HFF-Myc (cell line): ENCODE results near the gene LMTK2.

Experiments
- DNase-seq: peaks from one replicate; pipeline ENCODE4 v3.0.0-alpha.2; 2011; ENCODE audit warnings: low read depth; ENCODE audit errors: extremely low read depth
- H3K4me3 ChIP-seq: replicated peaks from 2 replicates; pipeline ENCODE4 v1.5.1; 2011; ENCODE audit warnings: low read depth, mild to moderate bottlenecking, control low read depth, low read length
- TF ChIP-seq, protein P1 (sequence below): IDR thresholded peaks from 2 replicates; pipeline ENCODE4 v1.5.1; 2012; ENCODE audit warnings: mild to moderate bottlenecking, low read depth, low read length, control low read depth; ENCODE audit errors: missing control alignments

Gene LMTK2

GRCh38 chr7:98211676-98212531 lies 105.2 kb downstream of the LMTK2 start:
- TF ChIP-seq, protein P1, sequence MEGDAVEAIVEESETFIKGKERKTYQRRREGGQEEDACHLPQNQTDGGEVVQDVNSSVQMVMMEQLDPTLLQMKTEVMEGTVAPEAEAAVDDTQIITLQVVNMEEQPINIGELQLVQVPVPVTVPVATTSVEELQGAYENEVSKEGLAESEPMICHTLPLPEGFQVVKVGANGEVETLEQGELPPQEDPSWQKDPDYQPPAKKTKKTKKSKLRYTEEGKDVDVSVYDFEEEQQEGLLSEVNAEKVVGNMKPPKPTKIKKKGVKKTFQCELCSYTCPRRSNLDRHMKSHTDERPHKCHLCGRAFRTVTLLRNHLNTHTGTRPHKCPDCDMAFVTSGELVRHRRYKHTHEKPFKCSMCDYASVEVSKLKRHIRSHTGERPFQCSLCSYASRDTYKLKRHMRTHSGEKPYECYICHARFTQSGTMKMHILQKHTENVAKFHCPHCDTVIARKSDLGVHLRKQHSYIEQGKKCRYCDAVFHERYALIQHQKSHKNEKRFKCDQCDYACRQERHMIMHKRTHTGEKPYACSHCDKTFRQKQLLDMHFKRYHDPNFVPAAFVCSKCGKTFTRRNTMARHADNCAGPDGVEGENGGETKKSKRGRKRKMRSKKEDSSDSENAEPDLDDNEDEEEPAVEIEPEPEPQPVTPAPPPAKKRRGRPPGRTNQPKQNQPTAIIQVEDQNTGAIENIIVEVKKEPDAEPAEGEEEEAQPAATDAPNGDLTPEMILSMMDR, result no peak
- DNase-seq, result no peak
- no peak overlapping the region for H3K4me3 ChIP-seq

DNA sequence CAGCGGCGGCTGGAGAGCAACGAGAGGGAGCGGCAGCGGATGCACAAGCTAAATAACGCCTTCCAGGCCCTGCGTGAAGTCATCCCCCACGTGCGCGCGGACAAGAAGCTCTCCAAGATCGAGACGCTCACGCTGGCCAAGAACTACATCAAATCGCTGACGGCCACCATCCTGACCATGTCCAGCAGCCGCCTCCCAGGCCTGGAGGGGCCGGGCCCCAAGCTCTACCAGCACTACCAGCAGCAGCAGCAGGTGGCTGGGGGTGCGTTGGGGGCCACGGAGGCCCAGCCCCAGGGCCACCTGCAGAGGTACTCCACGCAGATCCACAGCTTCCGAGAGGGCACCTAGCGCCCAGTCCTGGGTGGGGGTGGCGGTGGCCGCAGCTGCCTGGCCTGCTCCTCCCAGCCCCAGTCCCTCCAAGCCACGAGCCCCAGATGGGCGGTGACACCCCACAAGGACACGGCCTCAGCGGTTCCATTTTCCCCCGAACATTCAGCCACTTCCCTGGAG lies 105.9 kb downstream of the LMTK2 start:
- H3K4me3 ChIP-seq, result no peak overlapping the region
- TF ChIP-seq, protein P1, result no peak
- DNase-seq, result no peak

DNA sequence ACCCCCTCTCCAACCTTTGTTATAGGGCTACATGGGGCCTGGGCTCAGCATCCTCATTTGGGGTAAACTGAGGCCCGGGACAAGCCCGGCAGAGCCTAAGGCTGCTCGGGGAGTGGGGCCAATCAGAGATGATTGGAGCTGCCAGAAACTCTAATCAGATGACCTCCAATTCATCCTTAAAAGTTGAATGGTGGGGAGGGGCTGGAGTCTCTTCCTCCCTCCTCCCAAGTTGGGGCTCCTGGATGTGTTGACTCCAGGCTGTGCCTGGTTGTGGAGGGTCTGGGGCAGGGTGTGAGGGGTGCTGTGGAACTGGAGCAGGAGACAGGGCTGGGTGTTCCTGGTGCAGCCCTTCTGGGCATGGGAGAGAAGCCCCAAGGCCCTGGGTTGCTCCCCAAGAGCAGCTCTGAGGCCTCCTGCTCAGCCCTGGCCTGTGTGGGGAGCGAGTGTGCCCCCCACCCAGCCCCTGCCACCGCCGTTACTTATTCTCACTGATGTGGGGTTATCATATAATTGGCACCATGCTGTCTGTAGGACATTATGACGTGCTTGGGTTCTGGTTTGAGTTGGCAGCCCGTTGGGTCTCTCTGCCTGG lies 106.7 kb downstream of the LMTK2 start:
- TF ChIP-seq, protein P1, result no peak
- H3K4me3 ChIP-seq, result no peak overlapping the region
- DNase-seq, result no peak

DNA sequence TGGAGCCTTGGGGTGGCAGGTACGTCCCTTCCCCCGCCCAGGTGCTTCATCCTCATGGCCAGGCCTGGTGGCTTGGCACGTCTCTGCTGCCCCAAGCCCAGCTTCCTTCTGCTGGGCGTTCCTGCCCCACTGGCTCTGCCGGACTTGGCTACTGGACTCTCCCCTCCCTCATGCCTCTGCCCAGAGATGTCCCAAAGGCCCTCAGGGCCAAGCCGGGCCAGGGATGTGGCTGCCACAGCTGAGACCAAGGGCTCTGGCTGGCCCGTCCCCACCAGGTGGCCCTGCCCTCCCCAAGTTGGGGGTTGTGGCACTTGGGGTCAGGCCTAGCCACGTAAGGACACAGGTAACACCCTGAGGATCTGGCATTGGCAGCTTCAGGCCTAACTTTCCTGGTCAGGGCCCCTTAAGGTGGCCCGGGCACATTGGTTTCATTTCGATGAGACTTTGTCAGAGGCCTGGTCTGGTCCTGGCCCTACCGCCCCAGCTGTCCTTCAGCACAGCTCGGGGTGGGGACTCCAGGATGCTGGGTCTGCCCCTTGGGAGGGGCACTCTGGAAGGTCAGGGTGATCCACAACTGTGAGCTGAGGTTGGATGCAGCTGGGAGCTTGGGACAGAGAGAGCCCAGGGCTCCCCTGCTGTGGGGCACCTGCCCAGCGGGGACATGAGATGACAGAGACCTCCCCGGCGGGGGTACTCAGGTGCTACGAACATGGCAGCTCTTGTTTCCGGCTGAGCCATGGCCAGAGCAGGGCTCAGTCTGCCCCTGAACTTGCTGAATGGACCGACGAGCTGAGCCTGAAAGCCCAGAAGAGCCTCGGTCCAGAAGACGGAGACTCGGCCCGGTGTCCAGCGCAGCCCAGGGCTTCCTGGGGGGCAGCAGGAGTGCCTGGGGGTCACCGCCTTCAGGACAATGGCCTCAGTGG lies 107.5 kb downstream of the LMTK2 start:
- no peak for DNase-seq
- no peak overlapping the region for H3K4me3 ChIP-seq
- TF ChIP-seq, protein P1, result no peak

GRCh38 chr7:98214811-98215321 lies 108.2 kb downstream of the LMTK2 start:
- TF ChIP-seq, protein P1, result no peak
- no peak overlapping the region for H3K4me3 ChIP-seq
- no peak for DNase-seq
